Inflammatory macrophage (primary cell): ENCODE data around the gene SLC31A1.
A peak's percentile ranks its signal among the peaks of the same experiment; 100 is the strongest.

Source experiments
- DNase-seq, 2 donors: peaks; one replicate each; pipeline ENCODE4 v3.0.0-alpha.2; 2020 to 2022

SLC31A1 gene

DNA sequence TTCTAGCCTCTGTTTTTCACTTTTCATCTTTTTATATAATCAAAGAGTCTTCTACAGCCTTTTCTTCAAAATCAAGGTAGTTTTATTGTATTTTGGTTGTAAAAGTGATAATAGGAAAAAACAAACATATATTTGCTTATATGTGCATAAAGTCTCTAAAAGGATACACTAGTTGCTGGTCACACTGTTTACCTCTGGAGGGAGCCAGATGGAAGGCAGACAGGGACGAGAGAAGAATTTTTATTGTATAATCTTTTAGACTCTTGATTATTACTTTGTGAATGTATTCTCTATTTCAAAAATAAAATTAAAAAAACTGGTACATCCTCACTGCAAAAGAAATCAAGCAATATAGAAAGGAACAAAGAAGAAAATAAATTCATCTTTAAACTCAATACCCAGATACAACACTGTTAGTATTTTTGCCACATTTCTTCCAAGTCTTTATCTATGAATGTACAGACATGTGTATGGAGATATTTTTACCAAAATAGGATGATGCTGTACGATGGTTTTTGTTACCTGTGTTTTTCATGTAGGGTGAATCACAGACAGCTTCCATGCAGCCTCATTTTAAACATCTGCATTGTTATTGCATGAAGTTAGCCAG, 88.0 kb downstream of the SLC31A1 start:
- DNase-seq = peak; percentile 46 to 57

DNA sequence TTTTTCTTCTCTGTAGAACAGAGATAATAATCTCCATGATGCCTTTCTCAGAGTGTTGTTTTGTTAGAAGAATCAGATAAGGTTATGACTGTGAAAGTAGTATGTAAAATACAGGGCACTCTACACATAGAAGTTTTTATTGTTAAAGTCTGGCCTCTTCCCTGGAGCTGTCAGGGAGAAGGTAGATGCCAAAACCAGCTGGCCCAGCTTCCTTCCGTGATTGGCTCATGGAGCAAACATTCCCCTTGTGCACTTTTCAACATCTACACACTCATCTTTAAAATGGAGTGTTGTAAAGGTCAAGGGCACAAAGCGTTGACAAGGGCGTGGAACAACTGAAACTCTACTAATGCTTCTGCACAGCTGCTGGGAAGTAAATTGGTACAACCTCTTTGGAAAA, 89.2 kb downstream of the SLC31A1 start:
- DNase-seq = no peak

DNA sequence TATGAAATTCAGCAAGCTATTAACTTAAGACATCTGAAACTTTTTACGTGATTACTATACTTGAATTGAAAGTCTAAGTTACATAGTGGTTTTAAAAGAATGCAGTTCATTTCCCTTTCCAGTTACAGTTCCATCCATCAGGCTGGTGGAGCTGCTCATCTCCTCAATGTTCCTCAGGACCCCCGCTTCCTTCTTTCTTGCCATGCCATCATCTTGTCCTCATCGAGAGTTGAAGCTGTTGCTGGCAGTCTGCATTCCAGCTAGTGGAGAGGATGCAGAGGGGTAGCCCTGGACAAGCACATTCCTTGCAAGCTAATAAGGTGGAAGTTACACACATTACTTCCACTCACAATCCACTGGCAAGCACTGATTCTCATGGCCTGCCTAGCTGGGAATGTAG, 90.6 kb downstream of the SLC31A1 start:
- no peak for DNase-seq

DNA sequence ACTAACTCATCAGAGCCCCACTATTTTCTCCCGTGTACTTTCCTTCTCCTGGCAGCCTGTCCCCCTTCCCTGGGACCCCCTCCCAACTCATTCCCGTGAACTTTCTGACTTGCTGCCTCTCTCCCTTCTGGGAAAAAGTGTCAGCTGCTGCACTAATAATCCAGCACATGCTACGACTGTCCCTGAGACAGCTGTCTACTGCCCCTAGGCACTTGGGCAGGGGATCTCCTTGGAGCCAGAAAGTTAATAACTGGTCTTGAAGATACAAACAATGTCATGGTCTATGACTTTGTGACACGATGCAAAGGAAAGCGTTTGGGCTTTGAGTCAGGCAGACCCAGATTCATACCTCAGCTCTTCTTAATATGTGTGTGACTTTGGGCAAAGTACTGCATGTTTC, 91.9 kb downstream of the SLC31A1 start:
- no peak for DNase-seq
